ENCODE data around the gene SUN5.

SUN5 gene

DNA sequence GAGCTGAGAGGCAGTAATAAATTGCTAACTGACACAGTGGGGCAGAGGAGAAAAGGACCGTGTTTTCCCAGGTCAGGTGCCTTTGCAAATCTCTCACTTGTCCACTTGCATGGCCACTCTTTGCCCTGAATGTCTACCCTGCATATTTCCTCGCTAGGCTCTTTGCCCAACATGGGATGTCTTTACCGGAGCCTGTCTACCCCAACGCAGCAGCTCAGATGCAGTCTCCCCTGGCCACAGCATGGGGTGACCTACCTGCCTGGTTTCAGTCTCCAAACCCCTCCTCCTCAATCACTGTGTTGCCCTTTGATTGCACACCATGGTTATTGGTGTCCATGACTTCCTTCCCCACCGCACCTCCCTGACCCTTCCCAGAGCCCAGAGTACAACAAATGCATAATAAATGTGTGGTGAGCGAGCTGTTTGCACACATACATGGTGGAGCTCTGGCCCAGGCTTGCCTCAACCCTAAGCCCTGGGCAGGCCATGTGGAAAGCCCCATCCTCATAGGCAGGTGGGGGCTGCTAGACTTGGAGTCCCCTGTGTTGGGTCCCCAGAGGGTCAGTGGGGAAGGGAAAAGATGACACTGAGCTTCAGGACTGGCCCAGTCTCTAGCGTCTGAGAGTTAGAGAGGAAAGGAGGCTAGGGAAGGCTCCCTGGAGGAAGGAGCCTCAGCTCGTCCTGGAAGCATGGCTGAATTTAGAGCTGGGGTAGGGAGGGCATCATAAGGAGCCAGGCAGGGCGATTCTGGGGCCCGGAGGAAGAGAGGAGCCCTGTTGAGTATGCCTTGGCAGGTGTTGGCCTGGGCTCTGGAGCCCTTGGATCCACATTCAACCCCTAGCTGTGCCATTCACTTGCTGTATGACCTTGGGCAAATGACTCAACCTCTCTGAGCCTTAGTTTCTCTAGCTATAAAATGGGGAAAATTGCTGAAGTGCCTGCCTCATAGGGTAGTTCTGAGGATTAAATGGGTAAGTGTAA, 22.8 kb upstream of the SUN5 start:
- no peak for DNase-seq (ENCODE audit: low read depth)
- no peak for TF ChIP-seq CTCF (IDR thresholded peaks at IDR 0.05; ENCODE audit: control insufficient read depth, extremely low read depth, insufficient read depth)
- H3K4me3 ChIP-seq (ENCODE audit: low read depth, low read length): no peak overlapping the region

DNA sequence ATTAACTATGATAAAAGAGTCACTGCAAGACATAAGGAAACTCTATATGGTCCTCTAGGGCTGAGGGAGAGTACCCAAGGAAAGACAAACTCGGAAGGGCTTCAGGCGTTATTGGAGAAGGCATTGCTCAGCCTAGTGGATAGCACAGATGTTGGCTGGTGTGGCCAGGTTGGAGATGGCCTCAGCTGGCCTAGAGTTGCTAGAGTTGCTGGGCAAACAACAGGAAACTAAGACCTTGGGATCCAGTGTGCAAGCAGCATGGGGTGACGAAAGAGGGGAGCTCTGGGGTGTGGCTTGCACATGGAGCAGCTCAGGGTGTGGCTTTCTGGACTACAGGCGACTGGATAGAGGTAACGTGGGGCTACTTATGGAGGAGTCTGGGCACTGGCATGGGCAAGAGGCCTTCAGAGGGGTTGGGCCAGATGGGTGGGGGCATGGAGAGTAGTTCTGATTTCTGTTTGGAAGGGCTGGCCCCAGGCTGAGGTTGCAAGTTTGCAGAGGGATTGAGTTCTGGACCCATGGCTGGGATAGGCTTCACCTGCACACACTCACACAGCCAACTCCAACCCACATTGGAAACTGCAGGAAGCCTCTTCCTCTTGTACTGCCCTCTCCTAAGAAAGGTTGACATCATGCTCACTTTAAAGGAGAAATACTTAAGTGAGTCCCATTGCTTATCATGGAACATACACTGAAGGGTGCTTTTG, 22.0 kb upstream of the SUN5 start:
- TF ChIP-seq CTCF (IDR thresholded peaks at IDR 0.05; ENCODE audit: control insufficient read depth, extremely low read depth, insufficient read depth): no peak
- DNase-seq (ENCODE audit: low read depth): no peak
- no peak overlapping the region for H3K4me3 ChIP-seq (ENCODE audit: low read depth, low read length)

DNA sequence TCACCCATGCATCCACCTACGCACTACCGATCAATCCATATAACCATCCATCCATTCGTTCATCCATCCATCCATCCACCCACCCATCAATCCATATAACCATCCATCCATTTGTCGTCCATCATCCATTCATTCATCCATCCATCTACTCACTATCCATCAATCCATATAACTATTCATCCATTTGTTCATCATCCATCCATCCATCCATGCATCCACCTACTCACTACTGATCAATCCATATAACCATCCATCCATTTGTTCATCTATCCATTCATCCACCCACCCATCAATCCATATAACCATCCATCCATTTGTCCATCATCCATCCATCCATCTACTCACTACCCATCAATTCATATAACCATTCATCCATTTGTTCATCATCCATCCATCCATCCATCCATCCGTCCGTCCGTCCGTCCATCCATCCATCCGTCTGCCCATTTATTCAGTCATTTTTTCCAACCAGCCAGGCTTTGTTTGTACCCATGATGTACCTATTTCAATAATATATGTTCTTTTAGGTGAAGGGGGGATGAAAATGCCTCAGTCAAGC, 21.2 kb upstream of the SUN5 start:
- no peak for TF ChIP-seq CTCF (IDR thresholded peaks at IDR 0.05; ENCODE audit: control insufficient read depth, extremely low read depth, insufficient read depth)
- H3K4me3 ChIP-seq (ENCODE audit: low read depth, low read length): no peak overlapping the region
- DNase-seq (ENCODE audit: low read depth): no peak

- no peak for DNase-seq (ENCODE audit: low read depth)
- TF ChIP-seq CTCF (IDR thresholded peaks at IDR 0.05; ENCODE audit: control insufficient read depth, extremely low read depth, insufficient read depth): no peak
- H3K4me3 ChIP-seq (ENCODE audit: low read depth, low read length): no peak overlapping the region
These were observed 20.5 kb upstream of the SUN5 start for GRCh38 chr20:33024609-33025317.

DNA sequence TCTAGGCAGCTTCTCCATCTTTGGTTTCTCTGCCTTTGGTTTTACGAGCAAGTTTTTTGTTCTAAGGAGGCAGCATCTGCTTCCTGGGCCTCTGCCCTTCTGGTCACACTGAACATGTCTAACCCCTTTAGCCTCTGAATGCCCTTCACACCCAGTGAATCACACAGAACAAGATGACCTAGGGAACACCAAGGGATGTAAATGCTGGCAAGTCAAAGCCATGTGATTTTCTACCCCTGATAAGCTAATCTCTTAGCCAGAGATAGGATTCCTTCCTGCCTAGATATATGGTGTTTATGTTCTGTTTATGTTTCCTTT, 20.0 kb upstream of the SUN5 start:
- no peak for TF ChIP-seq CTCF (IDR thresholded peaks at IDR 0.05; ENCODE audit: control insufficient read depth, extremely low read depth, insufficient read depth)
- no peak overlapping the region for H3K4me3 ChIP-seq (ENCODE audit: low read depth, low read length)
- no peak for DNase-seq (ENCODE audit: low read depth)

- no peak for DNase-seq (ENCODE audit: low read depth)
- no peak for TF ChIP-seq CTCF (IDR thresholded peaks at IDR 0.05; ENCODE audit: control insufficient read depth, extremely low read depth, insufficient read depth)
These were observed 19.4 kb upstream of the SUN5 start for GRCh38 chr20:33023439-33024242.

More at GRCh38 chr20:33023439-33024242, 19.4 kb upstream of the SUN5 start:
- no peak overlapping the region for H3K4me3 ChIP-seq (ENCODE audit: low read depth, low read length)
